ENCODE measurements around the gene RBM10. TPM values are rescaled to one million over a fixed set of nuclear protein-coding genes. Genes with fewer than 3 reads are reported as not detected.

Gene RBM10
- total RNA-seq, 1 experiment from 2014 or later, result 55.8 TPM

GRCh38 chrX:47198026-47198686 is 53.1 kb downstream of the RBM10 start:
- H2BK20ac ChIP-seq (ENCODE audit: low read depth, low read length, poor library complexity, severe bottlenecking), result no peak overlapping the region
- no peak overlapping the region for H3K56ac ChIP-seq (ENCODE audit: insufficient read length, low read depth, low read length)
- Mint-ChIP-seq H3K27me3 (ENCODE audit: low read depth) (no peaks in the 10 kb centered on the region), H3K36me3 (ENCODE audit: insufficient read depth in 1 of 3, low read depth in 3 of 3) (peaks cover 83 to 88% (median 86%) of the 10 kb centered on the region in 3 experiments), H3K4me1 (peaks cover 42 to 48% of the 10 kb centered on the region in 2 experiments), H3K4me3 (peak overlapping the region; percentile 96 to 97; a peak in 4 of 5 replicates), H3K27ac (peak overlapping the region; percentile 91 to 97 (median 94)), H3K9me3 (peaks cover 0 to 2% of the 10 kb centered on the region in 2 experiments; a peak in 3 of 5 replicates)
- H3K4me1 ChIP-seq (ENCODE audit: insufficient read depth, low read length), result peaks cover 15% of the 10 kb centered on the region; the same call in 1 of the 2 replicates
- no peak overlapping the region for H2BK12ac ChIP-seq (ENCODE audit: insufficient read length, low read depth, low read length)
- peak overlapping the region; percentile 21 for H3K27ac ChIP-seq (ENCODE audit: insufficient read length, low read depth, low read length)
- H2BK15ac ChIP-seq (ENCODE audit: low read depth, low read length), result no peak overlapping the region
- H3K4me2 ChIP-seq (ENCODE audit: insufficient read depth, insufficient read length, low read length), result peak overlapping the region; percentile 44
- no peak overlapping the region for H3K14ac ChIP-seq (ENCODE audit: insufficient read depth, low read length)
- no peak overlapping the region for H2BK5ac ChIP-seq (ENCODE audit: insufficient read length, low read length)
- H4K20me1 ChIP-seq (ENCODE audit: control insufficient read depth, insufficient read depth, insufficient read length), result no peaks in the 10 kb centered on the region
- H2BK120ac ChIP-seq (ENCODE audit: low read depth, low read length, poor library complexity, severe bottlenecking), result no peak overlapping the region
- peaks cover 10% of the 10 kb centered on the region for H3K23me2 ChIP-seq (ENCODE audit: insufficient read length, low read depth, low read length, poor library complexity, severe bottlenecking)
- H4K5ac ChIP-seq (ENCODE audit: insufficient read length, low read depth, low read length), result no peak overlapping the region
- WGBS (ENCODE audit: extremely low coverage, insufficient read length, low lambda C conversion rate), result no CpG with 5 or more reads among the region's 10 CpGs
- peak overlapping the region; percentile 9 for H3K18ac ChIP-seq (ENCODE audit: insufficient read length, low read depth, low read length)
- H4K91ac ChIP-seq (ENCODE audit: insufficient read length, low read depth, low read length), result no peak overlapping the region
- TF ChIP-seq CTCF (conservative IDR thresholded peaks at IDR 0.05), result no peak
- H3K9ac ChIP-seq (ENCODE audit: extremely low read depth, insufficient read length, low read length), result no peak overlapping the region
- H3K79me2 ChIP-seq (ENCODE audit: insufficient read depth, low read length), result peaks cover 38% of the 10 kb centered on the region; the same call in 1 of the 2 replicates
- H3K27me3 ChIP-seq (ENCODE audit: insufficient read depth, low read length), result no peaks in the 10 kb centered on the region
- no peak overlapping the region for H3K4ac ChIP-seq (ENCODE audit: low read depth, low read length)
- H2AK5ac ChIP-seq (ENCODE audit: insufficient read length, low read length), result no peak overlapping the region
- no peak overlapping the region for H3T11ph ChIP-seq (ENCODE audit: low read length)
- no peak overlapping the region for H2AFZ ChIP-seq (ENCODE audit: low read length)
- peak; percentile 70 for DNase-seq
- H3K79me1 ChIP-seq (ENCODE audit: insufficient read depth, low read depth, low read length, poor library complexity, severe bottlenecking), result peaks cover 15% of the 10 kb centered on the region
- H3K23ac ChIP-seq (ENCODE audit: insufficient read length, low read depth, low read length), result no peak overlapping the region
- no peak overlapping the region for H4K8ac ChIP-seq (replicated peaks; ENCODE audit: insufficient read length, low read depth, low read length)
- H3K9me3 ChIP-seq (ENCODE audit: control insufficient read depth, low read depth, low read length), result no peaks in the 10 kb centered on the region
